ENCODE data around the gene TAF1B.

GRCh38 chr2:9852881-9853280 lies 9.6 kb downstream of the TAF1B start:
- TF ChIP-seq POLR2A (IDR thresholded peaks at IDR 0.05) = no peak
- no peak for TF ChIP-seq CTCF (IDR thresholded peaks at IDR 0.05)
- no peak for TF ChIP-seq POLR2AphosphoS5 (IDR thresholded peaks at IDR 0.05)

All from prostate gland (tissue), 2 donors.